K562 (cell line): ENCODE data around the gene MBD2. TPM values are rescaled to one million over a fixed set of nuclear protein-coding genes. Genes with fewer than 3 reads are reported as not detected.
A peak's percentile ranks its signal among the peaks of the same experiment; 100 is the strongest.

ENCODE experiments used
- ATAC-seq: fragments of 200-7000 bp; cut with Tn5 transposase; 3 replicates; pipeline ENCODE4 v1.9.1; 2020; ENCODE audit warnings: moderate library complexity
- BruUV-seq: library from RNA; stranded (reverse); fragments of 400-500 nt; replicated peaks from 2 replicates; lab custom pipeline; 2021; lab: Mats Ljungman, UMichigan
- CTCF ChIA-PET: fragments of 300-600 bp; formaldehyde crosslinking; extraction: SDS; loops from one replicate; lab custom pipeline; 2021; ENCODE audit warnings: low intra/inter-chr PET ratio; lab: Yijun Ruan, JAX
- POLR2A ChIA-PET: fragments of 300-600, 350-650 bp; sonication (Branson Sonifier 250); formaldehyde crosslinking; extraction: SDS; loops from one replicate; lab custom pipeline; 2021; ENCODE audit warnings: antibody characterized with exemption, inconsistent platforms; lab: Yijun Ruan, JAX
- DNase-seq, 4 experiments: peaks; one replicate each; pipeline versions ENCODE4 v3.0.0 to v3.0.0-alpha.2; 2011 to 2018; ENCODE audit warnings: low spot score in 3 of 4, mixed read lengths in 3 of 4; ENCODE audit errors: extremely low read depth in 1 of 4
- FAIRE-seq: peaks from 2 replicates; lab custom pipeline; 2011; peaks lifted over from hg19 to GRCh38; lab: Jason Lieb, UNC
- H2AFZ ChIP-seq: 2 replicates; pipeline ENCODE4 v1.6.0; 2011; ENCODE audit warnings: low read depth, low read length, control low read depth, inconsistent platforms
- H3K27ac ChIP-seq: fragments of 200-600 bp; 3 replicates; pipeline ENCODE4 v1.8.0; 2011; ENCODE audit warnings: low read depth, mild to moderate bottlenecking, control low read depth, inconsistent platforms, low read length, moderate library complexity, mixed read lengths; ENCODE audit errors: extremely low read depth
- H3K27me3 ChIP-seq, 2 experiments: fragments of 300-600 bp in 1 of 2; 2 replicates in 1 of 2; 3 replicates in 1 of 2; pipeline versions ENCODE4 v1.6.0 to v1.8.0; 2011; ENCODE audit warnings: inconsistent platforms in 2 of 2, low read length in 2 of 2, mild to moderate bottlenecking in 1 of 2, mixed read lengths in 1 of 2, moderate library complexity in 1 of 2; ENCODE audit not compliant: control insufficient read depth in 2 of 2, insufficient read depth in 2 of 2
- H3K36me3 ChIP-seq: fragments of 300-600 bp; 3 replicates; pipeline ENCODE4 v1.8.0; 2011; ENCODE audit warnings: mild to moderate bottlenecking, low read length, inconsistent platforms; ENCODE audit not compliant: control insufficient read depth, insufficient read depth
- H3K4me1 ChIP-seq, 2 experiments: fragments of 200-600 bp in 1 of 2; replicated peaks in 1 of 2; 2 replicates in 1 of 2; 3 replicates in 1 of 2; pipeline versions ENCODE4 v1.5.1 to v1.8.0; 2011; ENCODE audit warnings: inconsistent platforms in 2 of 2, low read length in 2 of 2, mild to moderate bottlenecking in 1 of 2, mixed read lengths in 1 of 2, moderate library complexity in 1 of 2; ENCODE audit not compliant: control insufficient read depth in 2 of 2, insufficient read depth in 2 of 2
- H3K4me2 ChIP-seq: 2 replicates; pipeline ENCODE4 v1.6.1; 2011; ENCODE audit warnings: low read length, control low read depth, inconsistent platforms, mixed read lengths; ENCODE audit not compliant: insufficient read depth
- H3K4me3 ChIP-seq: fragments of 200-600 bp; sonication (generic), shearing (Covaris generic); 2 replicates; pipeline ENCODE4 v1.5.1; 2016; ENCODE audit warnings: control low read depth, inconsistent platforms
- H3K79me2 ChIP-seq: fragments of 200-600 bp; 3 replicates; pipeline ENCODE4 v1.8.0; 2011; ENCODE audit warnings: low read length, inconsistent platforms; ENCODE audit not compliant: control insufficient read depth, insufficient read depth
- H3K9ac ChIP-seq, 2 experiments: 2 replicates each; pipeline versions ENCODE4 v1.6.0 to v1.6.1; 2011; ENCODE audit warnings: low read depth in 2 of 2, low read length in 2 of 2, control low read depth in 1 of 2, inconsistent platforms in 1 of 2, mild to moderate bottlenecking in 1 of 2, mixed read lengths in 1 of 2; ENCODE audit not compliant: insufficient read depth in 1 of 2
- H3K9me1 ChIP-seq: one replicate; pipeline ENCODE4 v1.6.0; 2011; ENCODE audit warnings: inconsistent platforms, mild to moderate bottlenecking, low read length, moderate library complexity; ENCODE audit not compliant: control insufficient read depth, insufficient read depth
- H3K9me3 ChIP-seq: replicated peaks from 2 replicates; pipeline ENCODE4 v1.5.1; 2011; ENCODE audit warnings: low read depth, low read length, inconsistent platforms; ENCODE audit not compliant: control insufficient read depth, insufficient read depth
- H4K20me1 ChIP-seq: replicated peaks from 2 replicates; pipeline ENCODE4 v1.6.1; 2011; ENCODE audit warnings: low read length, inconsistent platforms, mixed read lengths; ENCODE audit not compliant: control insufficient read depth, insufficient read depth
- DACH1 ChIP-seq: fragments of 450-650 bp; IDR thresholded peaks from 2 replicates; pipeline ENCODE4 v1.6.1; 2018; ENCODE audit not compliant: partially characterized antibody
- KAT8 ChIP-seq: fragments of 450-650 bp; IDR thresholded peaks from 2 replicates; pipeline ENCODE4 v1.6.1; 2016; ENCODE audit warnings: low read depth, mild to moderate bottlenecking
- TAL1 ChIP-seq: fragments of 450-650 bp; IDR thresholded peaks from 2 replicates; pipeline ENCODE4 v1.6.1; 2016; ENCODE audit warnings: mild to moderate bottlenecking
- ZFP36 ChIP-seq: fragments of 150-350 bp; IDR thresholded peaks from 2 replicates; pipeline ENCODE4 v1.6.1; 2018; ENCODE audit warnings: low read length, low read depth; ENCODE audit not compliant: partially characterized antibody
- ZNF174 ChIP-seq: fragments of 250-450 bp; sonication (Bioruptor Pico); IDR thresholded peaks from 2 replicates; pipeline ENCODE4 v1.4.0; 2020; ENCODE audit warnings: mild to moderate bottlenecking
- ZNF431 ChIP-seq: sonication (generic); formaldehyde crosslinking; IDR thresholded peaks from 2 replicates; pipeline ENCODE4 v1.8.0; 2022; ENCODE audit warnings: mild to moderate bottlenecking, missing genetic modification reagents
- ZNF436 ChIP-seq: fragments of 250-450, 450-650 bp; sonication (Bioruptor Pico); formaldehyde crosslinking; IDR thresholded peaks from 2 replicates; pipeline ENCODE4 v1.7.0; 2020; ENCODE audit warnings: mild to moderate bottlenecking
- ZNF655 ChIP-seq: fragments of 250-450 bp; sonication (Bioruptor Pico); IDR thresholded peaks from 2 replicates; pipeline ENCODE4 v1.5.0; 2021
- WGBS: fragments of 100-300 bp; shearing (Covaris generic); methylation state at CpG from one replicate; pipeline ENCODE4 v1.1.6; 2016; ENCODE audit warnings: low coverage, mixed read lengths; ENCODE audit not compliant: insufficient coverage; ENCODE audit errors: missing lambda C conversion rate; 5-methylcytosine and 5-hydroxymethylcytosine counted together
- in situ Hi-C: fragments of 300-500 bp; cut with MboI; formaldehyde crosslinking; loops from 4 replicates; pipeline ENCODE4 v1.15.0; 2018; ENCODE audit warnings: inconsistent platforms, mixed read lengths
- intact Hi-C: fragments of 100-400 bp; cut with micrococcal nuclease; formaldehyde crosslinking; loops from 2 replicates; pipeline ENCODE4 v1.14.2; 2022
- polyA plus RNA-seq, 8 experiments: library from polyadenylated mRNA; depleted of rRNA in 4 of 8; stranded (reverse) in 5 of 8; unstranded in 3 of 8; fragments of >200 nt; fragmentation: Nextera tagmentation in 2 of 8; fragmentation: Illumina TruSeq in 1 of 8; extraction: Ambion mirVana in 2 of 8; extraction: Trizol in 1 of 8; gene quantifications; 2 replicates each; pipeline versions ENCODE4 v1.2.1 to v1.2.3, GENCODE V29; 2011 to 2014; ENCODE audit warnings: inconsistent platforms in 1 of 8, missing spikeins in 1 of 8
- total RNA-seq, 7 experiments: library from RNA; depleted of rRNA in 6 of 7; stranded (reverse); fragments of >200 nt in 6 of 7; fragmentation: Illumina TruSeq in 2 of 7; extraction: Trizol in 2 of 7; gene quantifications; 2 replicates each; pipeline versions ENCODE4 v1.2.1 to v1.2.3, GENCODE V29; 2011 to 2021; ENCODE audit warnings: low replicate concordance in 1 of 7

MBD2 gene
- total and polyA plus RNA-seq, 9 of the 15 experiments (the other 6 are each of a cell fraction or from before 2014, with no cell fraction given) = 4.4 to 40.2 (median 13.9) TPM

- FAIRE-seq (no peak), ATAC-seq (no peak)
- Histone ChIP-seq H3K9ac (no peak overlapping the region), H3K27me3 (no peaks in the 10 kb centered on the region), H3K79me2 (no peaks in the 10 kb centered on the region), H2AFZ (peak overlapping the region; percentile 79), H3K4me1 (peaks cover 0 to 10% of the 10 kb centered on the region in 2 experiments; a peak in 2 of 5 replicates), H4K20me1 (no peaks in the 10 kb centered on the region), H3K4me3 (no peak overlapping the region), H3K36me3 (no peaks in the 10 kb centered on the region), H3K9me3 (no peaks in the 10 kb centered on the region), H3K4me2 (no peak overlapping the region)
- CTCF ChIA-PET = no interaction called here
- BruUV-seq = no TSS peak
- in situ Hi-C loops (no loop called here), intact Hi-C loops (loop anchor here (2.0 kb wide), 1 partner anchor 38 kb away; no protein-coding TSS in a partner anchor)
- 51% methylated on average over 3 of the region's 3 CpGs for WGBS
- no peak for TF ChIP-seq TAL1
- no peak for TF ChIP-seq ZNF174 (CRISPR knock-in tag)
- TF ChIP-seq DACH1 = no peak
- TF ChIP-seq ZFP36 = no peak
- no peak for TF ChIP-seq ZNF431 (CRISPR knock-in tag)
- no peak for TF ChIP-seq KAT8
- TF ChIP-seq ZNF655 = no peak
- TF ChIP-seq ZNF436 (CRISPR knock-in tag) = no peak
- TF ChIP-seq, all 486 proteins: peak for 0
- Histone ChIP-seq H3K27ac (no peak overlapping the region), H3K9me1 (no peaks in the 10 kb centered on the region)
- POLR2A ChIA-PET = no interaction called here
- DNase-seq = no peak
Observed at GRCh38 chr18:54233228-54233625, 8.8 kb upstream of the MBD2 start.
